H1 (cell line): ENCODE results near the gene UBE2B. TPM values are rescaled to one million over a fixed set of nuclear protein-coding genes. Genes with fewer than 3 reads are reported as not detected.

Experiments used
- CTCF ChIA-PET: fragments of 300-600 bp; sonication (Branson Sonifier 250); formaldehyde crosslinking; loops from one replicate; lab custom pipeline; 2021; ENCODE audit not compliant: partially characterized antibody; lab: Charles Lee
- POLR2A ChIA-PET: fragments of 300-600 bp; sonication (Branson Sonifier 250); formaldehyde crosslinking; loops from one replicate; lab custom pipeline; 2021; ENCODE audit warnings: inconsistent platforms; ENCODE audit not compliant: partially characterized antibody; lab: Charles Lee
- DNase-seq, 2 experiments: peaks; one replicate each; pipeline versions ENCODE4 v3.0.0 to v3.0.0-alpha.2; 2010 to 2022; ENCODE audit warnings: low spot score in 2 of 2, low read depth in 1 of 2, mixed read lengths in 1 of 2
- FAIRE-seq: peaks from 2 replicates; lab custom pipeline; 2011; peaks lifted over from hg19 to GRCh38; lab: Jason Lieb, UNC
- H2AFZ ChIP-seq: 2 replicates; pipeline ENCODE4 v1.8.1; 2012; ENCODE audit warnings: low read length, inconsistent platforms
- H2AK5ac ChIP-seq: 2 replicates; pipeline ENCODE4 v1.6.1; 2013; ENCODE audit warnings: low read depth, low read length
- H2BK120ac ChIP-seq: replicated peaks from 2 replicates; pipeline ENCODE3; 2013; ENCODE audit warnings: low read depth, low read length, inconsistent platforms
- H2BK12ac ChIP-seq: 2 replicates; pipeline ENCODE4 v1.6.1; 2013; ENCODE audit warnings: low read depth, low read length
- H2BK15ac ChIP-seq: 2 replicates; pipeline ENCODE4 v1.6.1; 2013; ENCODE audit warnings: low read length
- H2BK20ac ChIP-seq: 2 replicates; pipeline ENCODE4 v1.6.1; 2013; ENCODE audit warnings: low read length
- H2BK5ac ChIP-seq: 2 replicates; pipeline ENCODE4 v1.6.1; 2013; ENCODE audit warnings: low read depth, low read length
- H3K14ac ChIP-seq: 2 replicates; pipeline ENCODE4 v1.6.1; 2013; ENCODE audit warnings: inconsistent platforms; ENCODE audit not compliant: insufficient read length
- H3K18ac ChIP-seq: 2 replicates; pipeline ENCODE4 v1.6.1; 2013; ENCODE audit warnings: low read length; ENCODE audit errors: extremely low read depth
- H3K23ac ChIP-seq: 2 replicates; pipeline ENCODE4 v1.6.1; 2013; ENCODE audit warnings: inconsistent platforms; ENCODE audit not compliant: insufficient read length
- H3K23me2 ChIP-seq: 2 replicates; pipeline ENCODE4 v1.6.1; 2013; ENCODE audit warnings: low read depth, low read length
- H3K27ac ChIP-seq: 2 replicates; pipeline ENCODE4 v1.6.1; 2011; ENCODE audit warnings: low read depth, low read length, inconsistent platforms
- H3K27me3 ChIP-seq, 4 experiments: replicated peaks in 1 of 4; 1 replicate in 1 of 4; 2 replicates in 3 of 4; pipeline versions ENCODE4 v1.6.1 to v1.8.1; 2011 to 2013; ENCODE audit warnings: low read length in 3 of 4, mild to moderate bottlenecking in 3 of 4, inconsistent platforms in 2 of 4, mixed read lengths in 2 of 4, moderate library complexity in 1 of 4; ENCODE audit not compliant: control insufficient read depth in 3 of 4, insufficient read depth in 3 of 4; ENCODE audit errors: extremely low read depth in 1 of 4
- H3K36me3 ChIP-seq, 4 experiments: 2 replicates each; pipeline versions ENCODE4 v1.6.1 to v1.8.1; 2011 to 2013; ENCODE audit warnings: mild to moderate bottlenecking in 4 of 4, low read length in 3 of 4, moderate library complexity in 2 of 4, control low read depth in 1 of 4, inconsistent platforms in 1 of 4; ENCODE audit not compliant: insufficient read depth in 4 of 4, control insufficient read depth in 2 of 4
- H3K4ac ChIP-seq: replicated peaks from 2 replicates; pipeline ENCODE3; 2013; ENCODE audit warnings: low read length, low read depth, mixed read lengths, inconsistent platforms; ENCODE audit not compliant: insufficient read length
- H3K4me1 ChIP-seq, 4 experiments: replicated peaks in 1 of 4; 1 replicate in 1 of 4; 2 replicates in 3 of 4; pipeline versions ENCODE4 v1.6.1 to v1.8.1; 2011 to 2013; ENCODE audit warnings: low read length in 3 of 4, inconsistent platforms in 2 of 4, mixed read lengths in 1 of 4; ENCODE audit not compliant: insufficient read depth in 4 of 4, control insufficient read depth in 3 of 4
- H3K4me2 ChIP-seq, 2 experiments: 2 replicates each; pipeline versions ENCODE4 v1.6.1 to v1.8.1; 2011 to 2013; ENCODE audit warnings: low read depth in 2 of 2, low read length in 2 of 2, control low read depth in 1 of 2, inconsistent platforms in 1 of 2, mild to moderate bottlenecking in 1 of 2; ENCODE audit not compliant: insufficient read depth in 1 of 2
- H3K4me3 ChIP-seq, 4 experiments: fragments of 200-600, 300-600 bp in 1 of 4; sonication (generic), shearing (Covaris generic), sonication (Bioruptor Twin) in 1 of 4; 2 replicates each; pipeline versions ENCODE4 v1.5.1 to v1.8.1; 2011 to 2016; ENCODE audit warnings: low read length in 4 of 4, low read depth in 3 of 4, control low read depth in 2 of 4, inconsistent platforms in 2 of 4, mild to moderate bottlenecking in 2 of 4, mixed read lengths in 1 of 4, moderate library complexity in 1 of 4; ENCODE audit not compliant: insufficient read depth in 2 of 4; ENCODE audit errors: extremely low read depth in 1 of 4
- H3K56ac ChIP-seq: replicated peaks from 2 replicates; pipeline ENCODE3; 2013; ENCODE audit warnings: low read depth, mild to moderate bottlenecking, mixed read lengths, low read length, inconsistent platforms; ENCODE audit not compliant: insufficient read length
- H3K79me1 ChIP-seq: 2 replicates; pipeline ENCODE4 v1.6.1; 2013; ENCODE audit warnings: low read depth, low read length, control low read depth
- H3K79me2 ChIP-seq, 2 experiments: 2 replicates each; pipeline versions ENCODE4 v1.6.1 to v1.8.1; 2012 to 2013; ENCODE audit warnings: low read length in 2 of 2, mild to moderate bottlenecking in 2 of 2, inconsistent platforms in 1 of 2; ENCODE audit not compliant: insufficient read depth in 2 of 2, control insufficient read depth in 1 of 2
- H3K9ac ChIP-seq, 4 experiments: replicated peaks in 1 of 4; 1 replicate in 1 of 4; 2 replicates in 3 of 4; pipeline versions ENCODE4 v1.6.1 to v1.8.1; 2011 to 2013; ENCODE audit warnings: low read depth in 3 of 4, low read length in 3 of 4, control low read depth in 2 of 4, mild to moderate bottlenecking in 2 of 4, moderate library complexity in 2 of 4, inconsistent platforms in 1 of 4; ENCODE audit errors: extremely low read depth in 1 of 4
- H3K9me3 ChIP-seq, 2 experiments: 2 replicates each; pipeline versions ENCODE4 v1.6.1 to v1.8.1; 2012 to 2013; ENCODE audit warnings: mild to moderate bottlenecking in 2 of 2, moderate library complexity in 2 of 2, control low read depth in 1 of 2, inconsistent platforms in 1 of 2, low read depth in 1 of 2, low read length in 1 of 2, mixed read lengths in 1 of 2; ENCODE audit not compliant: insufficient read depth in 2 of 2
- H4K20me1 ChIP-seq, 2 experiments: replicated peaks in 1 of 2; 2 replicates each; pipeline versions ENCODE3 to v1.8.1; 2011 to 2013; ENCODE audit warnings: inconsistent platforms in 2 of 2, low read length in 2 of 2, mild to moderate bottlenecking in 1 of 2; ENCODE audit not compliant: insufficient read depth in 2 of 2, control insufficient read depth in 1 of 2
- H4K5ac ChIP-seq: 2 replicates; pipeline ENCODE4 v1.6.1; 2013; ENCODE audit warnings: low read length, low read depth, mixed read lengths, inconsistent platforms; ENCODE audit not compliant: insufficient read length
- H4K8ac ChIP-seq: 2 replicates; pipeline ENCODE4 v1.8.0; 2013; ENCODE audit warnings: mild to moderate bottlenecking, moderate library complexity, low read length, inconsistent platforms; ENCODE audit not compliant: insufficient read depth; ENCODE audit errors: extremely low read depth
- H4K91ac ChIP-seq: replicated peaks from 2 replicates; pipeline ENCODE3; 2013; ENCODE audit warnings: low read length, mixed read lengths, inconsistent platforms; ENCODE audit not compliant: insufficient read length
- ASH2L ChIP-seq: fragments of 200-600, 300-600 bp; sonication (generic); IDR thresholded peaks from one replicate; pipeline ENCODE4 v1.7.1; 2017; ENCODE audit warnings: low read length
- BCL11A ChIP-seq, 2 experiments: IDR thresholded peaks; one replicate each; pipeline ENCODE4 v1.6.1; 2011; ENCODE audit warnings: low read depth in 2 of 2, low read length in 2 of 2, mild to moderate bottlenecking in 2 of 2
- CHD2 ChIP-seq: IDR thresholded peaks from 2 replicates; pipeline ENCODE4 v1.6.1; 2012; ENCODE audit warnings: low read length, improper control_type of control experiment
- EP300 ChIP-seq, 2 experiments: IDR thresholded peaks; 1 replicate in 1 of 2; 2 replicates in 1 of 2; pipeline ENCODE4 v1.6.1; 2011 to 2012; ENCODE audit warnings: low read depth in 2 of 2, low read length in 2 of 2, mild to moderate bottlenecking in 2 of 2, borderline replicate concordance in 1 of 2, inconsistent platforms in 1 of 2, moderate library complexity in 1 of 2
- POLR2AphosphoS5 ChIP-seq: IDR thresholded peaks from 2 replicates; pipeline ENCODE4 v1.6.1; 2011; ENCODE audit warnings: low read depth, low read length
- RFX5 ChIP-seq: IDR thresholded peaks from 2 replicates; pipeline ENCODE4 v1.6.1; 2011; ENCODE audit warnings: low read depth, low read length, improper control_type of control experiment, borderline replicate concordance
- RXRA ChIP-seq: IDR thresholded peaks from 2 replicates; pipeline ENCODE4 v1.6.1; 2011; ENCODE audit warnings: low read depth, mild to moderate bottlenecking, low read length, moderate library complexity; ENCODE audit not compliant: insufficient read depth
- USF2 ChIP-seq: IDR thresholded peaks from 2 replicates; pipeline ENCODE4 v1.6.1; 2011; ENCODE audit warnings: low read length, improper control_type of control experiment
- YY1 ChIP-seq: IDR thresholded peaks from 2 replicates; pipeline ENCODE4 v1.6.1; 2011; ENCODE audit warnings: low read depth, mild to moderate bottlenecking, low read length
- WGBS, 2 experiments: shearing (Covaris generic) in 1 of 2; methylation state at CpG; one replicate each; pipeline versions ENCODE4 v1.1.6 to v1.1.7; 2013 to 2015; ENCODE audit warnings: low lambda C conversion rate in 2 of 2, mixed read lengths in 2 of 2, inconsistent platforms in 1 of 2, low coverage in 1 of 2, missing lambda C conversion rate in 1 of 2; ENCODE audit not compliant: insufficient replicate concordance in 2 of 2, insufficient coverage in 1 of 2, insufficient read length in 1 of 2; ENCODE audit errors: extremely low coverage in 1 of 2, missing lambda C conversion rate in 1 of 2; 5-methylcytosine and 5-hydroxymethylcytosine counted together
- polyA plus RNA-seq, 7 experiments: library from polyadenylated mRNA; depleted of rRNA in 3 of 7; stranded (reverse) in 5 of 7; unstranded in 2 of 7; fragments of >200 nt in 5 of 7; fragments of 200-250 nt in 2 of 7; gene quantifications; 1 replicate in 5 of 7; 2 replicates in 1 of 7; 4 replicates in 1 of 7; pipeline versions ENCODE4 v1.2.1 to v1.2.3, GENCODE V29; 2011 to 2013; ENCODE audit warnings: missing spikeins in 2 of 7, mixed read lengths in 2 of 7
- total RNA-seq: library from RNA; stranded (reverse); fragmentation: NEBNext Ultra II Directional; extraction: Animal tissue kit (Norgen Biotek cat#: 25700); gene quantifications from 2 replicates; pipeline ENCODE4 v1.2.1, GENCODE V29; 2021

UBE2B gene
- total and polyA plus RNA-seq, 2 of the 8 experiments (the other 6 are each of a cell fraction or from before 2014, with no cell fraction given): 15.9 to 46.8 TPM

- Histone ChIP-seq H3K9ac (no peak overlapping the region), H2BK20ac (no peak overlapping the region), H3K18ac (no peak overlapping the region), H3K79me2 (peaks cover 0 to 15% of the 10 kb centered on the region in 2 experiments; a peak in 3 of 4 replicates), H3K27me3 (no peaks in the 10 kb centered on the region), H2AFZ (no peak overlapping the region), H3K23ac (no peak overlapping the region), H3K23me2 (peaks cover 3% of the 10 kb centered on the region; the same call in 1 of the 2 replicates), H4K8ac (no peak overlapping the region), H3K4me1 (no peaks in the 10 kb centered on the region; a peak in 2 of 7 replicates), H3K14ac (no peak overlapping the region), H2AK5ac (no peak overlapping the region), H3K4me2 (no peak overlapping the region), H3K4me3 (peak overlapping the region in 1 of 4 experiments; percentile 79; a peak in 1 of 8 replicates), H4K20me1 (no peaks in the 10 kb centered on the region), H2BK120ac (no peak overlapping the region), H2BK15ac (no peak overlapping the region), H3K27ac (no peak overlapping the region), H4K5ac (no peak overlapping the region), H3K9me3 (no peaks in the 10 kb centered on the region), H3K56ac (no peak overlapping the region), H2BK5ac (no peak overlapping the region), H4K91ac (no peak overlapping the region), H3K4ac (no peak overlapping the region), H3K36me3 (no peaks in the 10 kb centered on the region), H2BK12ac (no peak overlapping the region), H3K79me1 (no peaks in the 10 kb centered on the region; the same call in none of the 2 replicates)
- 85 to 100% methylated on average over 1 of the region's 1 CpG for WGBS, 2 experiments
- CTCF ChIA-PET: no interaction called here
- POLR2A ChIA-PET: no interaction called here
- DNase-seq (no peak), FAIRE-seq (no peak)
- no peak for TF ChIP-seq RFX5
- no peak for TF ChIP-seq CHD2
- no peak for TF ChIP-seq ASH2L
- no peak for TF ChIP-seq USF2
- TF ChIP-seq YY1: no peak
- TF ChIP-seq POLR2AphosphoS5: no peak
- no peak for TF ChIP-seq BCL11A (IDR thresholded peaks at IDR 0.05; ENCODE audit: low read depth in 2 of 2, low read length in 2 of 2)
- TF ChIP-seq RXRA: no peak
- no peak for TF ChIP-seq EP300 (IDR thresholded peaks at IDR 0.05; ENCODE audit: borderline replicate concordance in 1 of 2, low read depth in 2 of 2, low read length in 2 of 2)
These were observed 5.8 kb upstream of the UBE2B start for GRCh38 chr5:134365604-134366003.
